HG03103 (cell line): ENCODE measurements around the gene CLECL1.
"Not testable (repeated sequence)": the region's sequence is repeated elsewhere in the genome, so short reads cannot be mapped to it uniquely, and the experiment has no call there.

Source experiments
- ATAC-seq: cut with Tn5 transposase; IDR thresholded peaks from one replicate; pipeline ENCODE4 v1.9.1; 2021; ENCODE audit warnings: low read depth; ENCODE audit not compliant: unreplicated experiment

The CLECL1 gene

DNA sequence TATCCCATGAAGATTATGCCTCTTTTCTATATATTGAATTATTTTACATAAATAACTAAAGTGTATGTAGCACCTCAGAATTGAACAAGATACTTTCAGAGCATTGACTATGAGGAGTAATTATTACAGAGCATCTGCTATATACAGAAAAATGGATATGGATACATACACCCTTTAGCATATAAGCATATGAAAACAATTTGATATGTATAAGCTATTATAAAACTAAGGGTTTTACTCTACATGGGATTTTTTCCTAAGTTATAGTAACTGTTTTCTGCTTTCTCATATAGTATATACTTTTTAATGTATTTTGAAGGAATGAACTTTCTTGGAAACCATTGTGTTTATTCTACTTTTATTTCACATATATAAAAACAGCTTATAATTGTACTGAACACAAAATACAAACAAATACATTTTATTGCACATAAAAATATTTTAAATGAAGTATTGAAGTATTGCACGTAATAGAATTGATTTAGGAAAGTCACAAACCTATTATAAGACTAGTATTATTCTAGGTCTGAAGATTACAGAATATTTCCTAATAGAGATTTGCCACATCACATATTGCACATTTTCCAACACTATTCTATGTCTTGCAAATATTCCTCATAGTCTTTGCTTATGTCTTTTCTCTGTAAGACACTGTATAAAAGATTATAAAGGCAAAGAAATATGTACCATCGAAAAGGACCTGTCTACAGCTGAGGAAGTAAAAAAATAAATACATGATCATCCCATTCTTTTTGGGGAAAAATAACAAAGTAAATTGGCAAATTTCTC lies 19.4 kb upstream of the CLECL1 start:
- no peak for ATAC-seq

DNA sequence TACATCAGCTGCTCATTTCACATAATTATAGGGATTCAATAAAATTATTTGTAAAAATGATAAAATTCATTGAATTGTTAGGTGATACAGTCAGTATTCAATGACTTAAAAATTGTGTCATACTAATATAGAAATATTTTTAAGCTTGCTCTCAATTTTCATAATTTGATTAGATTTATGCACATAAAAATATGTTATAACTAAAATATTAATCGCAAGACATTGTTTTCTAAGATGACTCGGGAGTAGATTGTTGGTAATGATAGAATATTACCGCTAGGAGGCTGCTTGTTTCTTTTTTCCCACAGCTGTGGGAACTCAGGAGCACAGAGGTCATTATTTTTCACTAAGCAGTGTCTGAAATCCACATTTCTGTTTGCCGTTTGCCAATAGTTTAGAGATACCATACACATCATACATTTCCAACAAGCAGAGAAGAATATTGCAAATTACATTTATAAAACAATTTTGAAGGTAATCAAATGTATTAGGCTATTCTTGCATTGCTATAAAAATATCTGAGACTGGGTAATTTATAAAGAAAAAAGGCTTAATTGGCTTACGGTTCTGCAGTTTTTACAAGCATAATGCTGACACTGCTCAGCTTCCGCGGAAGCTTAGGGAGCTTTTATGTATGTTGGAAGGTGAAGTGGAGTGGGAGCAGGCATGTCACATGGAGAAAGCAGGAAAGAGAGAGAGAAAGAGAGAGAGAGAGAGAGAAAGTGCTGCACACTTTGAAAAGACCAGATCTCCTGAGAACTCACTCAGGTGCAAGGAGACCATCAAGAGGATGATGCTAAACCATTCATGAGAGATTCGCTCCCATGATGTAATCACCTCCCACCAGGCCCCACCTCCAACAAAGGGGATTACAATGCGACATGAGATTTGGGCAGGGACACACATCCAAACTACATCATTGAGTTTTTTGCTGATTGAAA lies 18.6 kb upstream of the CLECL1 start:
- no peak for ATAC-seq

GRCh38 chr12:9750276-9751203 lies 17.6 kb upstream of the CLECL1 start:
- no peak for ATAC-seq

GRCh38 chr12:9749640-9750039 lies 16.7 kb upstream of the CLECL1 start:
- ATAC-seq, result no peak

DNA sequence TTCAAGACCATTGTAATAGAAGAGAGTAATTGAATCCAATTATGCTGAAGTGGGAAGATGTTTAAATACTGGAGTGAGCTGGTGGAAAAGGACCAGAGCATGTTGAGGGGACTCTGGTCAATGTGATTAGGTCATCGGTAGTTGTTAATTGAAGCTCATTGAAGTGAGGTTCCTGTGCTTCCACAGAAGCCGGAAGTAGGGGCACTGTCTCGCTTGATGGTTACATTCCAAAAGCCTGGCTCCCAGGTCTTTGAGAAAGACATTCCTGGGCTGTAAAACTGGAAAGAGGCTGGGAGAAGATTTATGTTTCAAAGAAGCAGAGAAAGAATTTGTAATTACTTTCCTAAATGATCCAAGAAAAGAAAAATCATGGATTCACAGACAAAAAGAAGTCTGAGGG lies 12.3 kb upstream of the CLECL1 start:
- ATAC-seq, result no peak

GRCh38 chr12:9742661-9743060 lies 9.8 kb upstream of the CLECL1 start:
- ATAC-seq, result no peak

GRCh38 chr12:9741726-9742125 lies 8.8 kb upstream of the CLECL1 start:
- peak; percentile 75 for ATAC-seq

DNA sequence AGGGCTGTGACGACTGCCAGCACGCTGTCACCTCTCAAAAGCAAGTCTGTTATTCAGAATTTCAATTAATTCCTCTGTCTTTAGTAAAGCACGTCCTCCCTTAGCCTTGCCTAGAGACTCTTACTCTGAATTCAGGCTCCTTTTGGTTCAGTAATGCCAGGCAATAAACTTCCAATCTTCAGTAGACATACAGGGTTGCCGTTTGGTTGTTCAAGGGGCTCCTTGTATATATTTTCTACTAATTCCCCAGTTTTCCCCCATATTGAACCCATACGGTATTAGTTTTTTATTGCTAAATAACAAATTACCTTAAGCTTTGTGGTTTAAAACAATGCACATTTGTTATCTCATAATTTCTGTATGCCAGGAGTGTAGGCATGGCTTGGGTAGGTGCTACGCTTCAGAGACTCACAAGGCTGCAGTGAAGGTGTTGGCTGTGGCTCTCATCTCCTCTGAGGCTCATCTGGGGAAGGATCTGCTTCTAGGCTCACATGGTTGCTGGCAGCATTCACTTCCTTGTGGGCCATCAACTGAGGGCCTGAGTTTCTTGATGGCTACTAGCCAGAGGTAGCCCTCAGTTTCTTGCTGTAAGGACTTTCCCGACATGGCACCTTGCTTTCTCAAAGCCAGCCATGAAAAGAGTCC lies 7.3 kb upstream of the CLECL1 start:
- no peak for ATAC-seq

- not testable (repeated sequence) for ATAC-seq
Measured at GRCh38 chr12:9739404-9740105, 6.7 kb upstream of the CLECL1 start.

- not testable (repeated sequence) for ATAC-seq
Measured at GRCh38 chr12:9738905-9739304, 6.0 kb upstream of the CLECL1 start.

GRCh38 chr12:9736936-9737705 lies 4.2 kb upstream of the CLECL1 start:
- no peak for ATAC-seq

DNA sequence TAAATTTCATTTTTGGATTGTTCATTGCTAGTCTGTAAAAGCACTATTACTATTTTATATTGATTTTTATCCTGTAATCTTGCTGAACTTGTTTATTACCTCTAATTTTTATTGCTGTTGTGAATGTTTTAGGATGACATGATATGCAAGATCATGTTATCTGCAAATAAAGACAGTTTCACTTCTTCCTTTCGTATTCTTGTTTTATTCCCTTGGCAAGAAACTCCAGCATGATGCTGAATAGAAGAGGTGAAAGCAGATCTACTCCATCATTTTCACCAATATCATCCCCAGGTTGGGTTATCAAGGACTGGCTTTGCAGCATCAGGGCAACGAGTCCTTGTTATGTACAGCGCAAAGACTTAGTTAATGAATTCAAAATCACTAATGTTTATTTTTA lies 2.7 kb upstream of the CLECL1 start:
- no peak for ATAC-seq

GRCh38 chr12:9731797-9732196 lies 1.1 kb downstream of the CLECL1 start:
- no peak for ATAC-seq

GRCh38 chr12:9731393-9731792 lies 1.5 kb downstream of the CLECL1 start:
- no peak for ATAC-seq

- ATAC-seq, result no peak
Measured at GRCh38 chr12:9730591-9730990, 2.3 kb downstream of the CLECL1 start.

- no peak for ATAC-seq
Measured at GRCh38 chr12:9730011-9730410, 2.9 kb downstream of the CLECL1 start.

- ATAC-seq, result no peak
Measured at GRCh38 chr12:9729082-9729481, 3.8 kb downstream of the CLECL1 start.

DNA sequence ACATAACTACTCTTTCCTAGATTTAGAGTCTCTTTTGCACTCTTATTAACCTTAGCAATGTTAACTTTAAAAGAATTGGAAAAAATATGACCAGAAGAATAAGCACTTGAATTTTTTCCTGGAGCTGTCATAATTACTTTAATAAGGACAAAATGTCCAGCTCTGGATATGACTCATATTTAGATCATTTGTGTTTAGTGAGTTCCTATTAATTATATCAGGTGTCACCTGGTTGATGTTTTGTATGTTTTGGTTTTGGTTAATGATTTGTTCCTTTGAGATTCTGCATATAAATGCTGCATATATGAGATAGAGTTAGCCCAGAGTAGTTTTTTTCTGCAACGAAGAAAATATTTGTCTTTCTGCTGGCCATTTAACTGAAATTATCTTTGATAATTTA lies 5.1 kb downstream of the CLECL1 start:
- ATAC-seq, result no peak
